Measurements from ENCODE around the gene SMAD6.

DNA sequence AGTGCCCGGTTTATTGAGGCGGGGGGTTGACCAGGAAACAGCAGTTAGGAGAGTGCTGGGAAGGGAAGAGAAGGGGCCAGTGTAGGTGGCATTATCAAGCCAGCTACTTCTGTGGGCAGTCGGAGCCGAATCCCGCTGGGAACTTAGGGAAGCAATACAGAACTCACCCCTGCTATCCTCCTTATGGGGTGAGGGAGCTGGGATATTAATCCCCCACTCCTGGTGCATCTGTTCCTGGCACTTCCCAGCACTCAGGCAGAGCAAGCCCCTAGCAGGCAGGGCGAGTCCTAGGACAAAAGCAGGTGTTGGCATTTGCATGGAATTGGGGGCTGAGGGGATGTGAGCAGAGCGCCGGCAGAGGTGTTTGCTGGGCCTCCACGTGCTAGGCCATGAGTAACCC, 48.6 kb downstream of the SMAD6 start:
- TF ChIP-seq, protein P1, sequence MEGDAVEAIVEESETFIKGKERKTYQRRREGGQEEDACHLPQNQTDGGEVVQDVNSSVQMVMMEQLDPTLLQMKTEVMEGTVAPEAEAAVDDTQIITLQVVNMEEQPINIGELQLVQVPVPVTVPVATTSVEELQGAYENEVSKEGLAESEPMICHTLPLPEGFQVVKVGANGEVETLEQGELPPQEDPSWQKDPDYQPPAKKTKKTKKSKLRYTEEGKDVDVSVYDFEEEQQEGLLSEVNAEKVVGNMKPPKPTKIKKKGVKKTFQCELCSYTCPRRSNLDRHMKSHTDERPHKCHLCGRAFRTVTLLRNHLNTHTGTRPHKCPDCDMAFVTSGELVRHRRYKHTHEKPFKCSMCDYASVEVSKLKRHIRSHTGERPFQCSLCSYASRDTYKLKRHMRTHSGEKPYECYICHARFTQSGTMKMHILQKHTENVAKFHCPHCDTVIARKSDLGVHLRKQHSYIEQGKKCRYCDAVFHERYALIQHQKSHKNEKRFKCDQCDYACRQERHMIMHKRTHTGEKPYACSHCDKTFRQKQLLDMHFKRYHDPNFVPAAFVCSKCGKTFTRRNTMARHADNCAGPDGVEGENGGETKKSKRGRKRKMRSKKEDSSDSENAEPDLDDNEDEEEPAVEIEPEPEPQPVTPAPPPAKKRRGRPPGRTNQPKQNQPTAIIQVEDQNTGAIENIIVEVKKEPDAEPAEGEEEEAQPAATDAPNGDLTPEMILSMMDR (conservative IDR thresholded peaks at IDR 0.05; ENCODE audit: low read length), result no peak
- no peak for TF ChIP-seq EZH2phosphoT487 (IDR thresholded peaks at IDR 0.05; ENCODE audit: borderline replicate concordance)
